GM18526 (cell line): ENCODE data around the gene DRAM1.

Source experiments
- POLR2A ChIP-seq: IDR thresholded peaks from 3 replicates; pipeline ENCODE4 v1.6.1; 2011; ENCODE audit not compliant: insufficient read length; ENCODE audit errors: extremely low read depth

DRAM1 gene

GRCh38 chr12:101854747-101855146, 22.6 kb upstream of the DRAM1 start:
- no peak for TF ChIP-seq POLR2A

DNA sequence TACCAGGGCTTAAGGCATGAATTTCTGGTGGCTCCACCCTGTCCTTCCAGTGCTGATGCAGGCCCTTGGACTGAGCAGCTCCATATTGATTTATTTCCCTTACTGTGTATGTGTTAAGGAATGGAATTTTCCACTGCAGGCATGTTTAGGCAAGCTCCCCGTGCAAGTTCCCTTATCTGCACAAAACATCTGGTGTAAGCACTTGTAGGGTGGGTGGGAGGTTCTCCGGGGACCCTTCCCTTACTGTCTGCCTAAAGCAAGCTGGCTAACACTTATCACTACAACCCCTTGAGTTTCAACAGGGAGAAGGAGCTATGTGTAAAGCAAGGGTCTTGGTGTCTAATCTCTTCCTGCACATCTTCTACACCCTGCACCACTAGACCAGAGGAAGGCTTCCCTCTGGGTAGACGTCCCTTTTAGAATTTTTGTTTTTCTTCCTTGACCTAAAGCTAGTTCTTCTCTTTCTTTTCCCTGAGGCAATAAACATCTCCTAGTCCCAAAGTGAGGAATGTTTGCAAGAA, 22.0 kb upstream of the DRAM1 start:
- no peak for TF ChIP-seq POLR2A

GRCh38 chr12:101855976-101856375, 21.4 kb upstream of the DRAM1 start:
- no peak for TF ChIP-seq POLR2A

- no peak for TF ChIP-seq POLR2A
Observed at GRCh38 chr12:101857043-101857558, 20.3 kb upstream of the DRAM1 start.

GRCh38 chr12:101858361-101858760, 19.0 kb upstream of the DRAM1 start:
- TF ChIP-seq POLR2A, result no peak

DNA sequence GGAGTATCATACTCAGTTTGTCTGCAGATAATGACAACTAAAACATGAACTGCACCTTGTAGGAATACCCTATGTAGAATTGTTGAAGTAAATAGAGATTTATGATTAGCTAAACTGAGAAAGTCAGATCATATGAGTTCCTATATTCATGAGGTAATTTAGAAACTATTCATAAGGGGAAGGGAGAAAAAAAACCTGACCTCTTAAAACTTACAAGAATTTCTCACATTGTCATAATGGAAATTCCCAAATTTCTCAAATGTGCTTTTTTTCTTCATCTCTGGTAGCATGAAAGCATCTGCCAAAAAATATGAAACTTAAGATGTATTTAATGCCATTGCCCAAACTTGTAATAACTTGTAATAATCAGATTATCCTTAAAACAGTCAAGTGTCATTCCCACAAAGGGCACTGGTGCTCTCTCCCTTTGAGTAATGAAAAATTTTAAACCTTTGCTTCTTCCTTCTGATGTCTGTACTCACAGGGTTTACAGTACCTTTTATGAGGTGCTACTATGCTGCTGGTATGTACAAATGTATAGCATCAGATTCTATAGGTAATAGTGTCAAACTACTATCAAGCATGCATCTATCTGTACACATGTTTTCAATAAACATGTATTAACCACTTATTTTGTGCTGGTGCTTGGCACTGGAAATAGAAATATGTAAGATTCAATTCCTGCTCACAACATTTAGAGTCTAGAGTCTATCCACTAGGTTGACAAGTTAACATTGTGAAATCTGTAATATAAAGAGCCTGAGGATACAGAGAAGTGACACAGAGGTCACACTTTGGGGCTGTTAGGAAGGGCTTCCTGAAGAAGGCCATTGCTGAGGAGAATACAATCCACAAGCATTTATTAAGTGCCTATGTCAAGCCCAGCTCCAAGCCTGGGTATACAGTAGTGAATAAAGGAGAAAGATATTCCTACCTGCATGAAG, 17.4 kb upstream of the DRAM1 start:
- no peak for TF ChIP-seq POLR2A

- TF ChIP-seq POLR2A, result no peak
Observed at GRCh38 chr12:101862245-101862644, 15.1 kb upstream of the DRAM1 start.

DNA sequence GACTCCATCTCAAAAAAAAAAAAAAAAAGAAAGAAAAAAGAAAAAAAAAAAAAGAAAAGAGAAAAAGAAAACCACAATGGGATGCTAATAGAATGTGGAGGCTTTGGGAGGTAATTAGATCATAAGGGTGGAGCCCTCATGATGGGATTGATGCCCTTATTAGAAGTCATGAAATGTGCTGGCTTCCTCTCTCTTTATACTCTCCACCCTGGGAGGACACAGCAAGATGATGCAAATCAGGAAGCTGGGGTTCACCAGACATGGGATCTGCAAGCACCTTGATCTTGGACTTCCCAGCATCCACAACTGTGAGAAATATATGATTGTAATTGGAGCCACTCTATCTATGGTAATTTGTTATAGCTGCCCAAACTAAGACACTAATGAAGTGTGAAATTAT, 13.4 kb upstream of the DRAM1 start:
- no peak for TF ChIP-seq POLR2A

DNA sequence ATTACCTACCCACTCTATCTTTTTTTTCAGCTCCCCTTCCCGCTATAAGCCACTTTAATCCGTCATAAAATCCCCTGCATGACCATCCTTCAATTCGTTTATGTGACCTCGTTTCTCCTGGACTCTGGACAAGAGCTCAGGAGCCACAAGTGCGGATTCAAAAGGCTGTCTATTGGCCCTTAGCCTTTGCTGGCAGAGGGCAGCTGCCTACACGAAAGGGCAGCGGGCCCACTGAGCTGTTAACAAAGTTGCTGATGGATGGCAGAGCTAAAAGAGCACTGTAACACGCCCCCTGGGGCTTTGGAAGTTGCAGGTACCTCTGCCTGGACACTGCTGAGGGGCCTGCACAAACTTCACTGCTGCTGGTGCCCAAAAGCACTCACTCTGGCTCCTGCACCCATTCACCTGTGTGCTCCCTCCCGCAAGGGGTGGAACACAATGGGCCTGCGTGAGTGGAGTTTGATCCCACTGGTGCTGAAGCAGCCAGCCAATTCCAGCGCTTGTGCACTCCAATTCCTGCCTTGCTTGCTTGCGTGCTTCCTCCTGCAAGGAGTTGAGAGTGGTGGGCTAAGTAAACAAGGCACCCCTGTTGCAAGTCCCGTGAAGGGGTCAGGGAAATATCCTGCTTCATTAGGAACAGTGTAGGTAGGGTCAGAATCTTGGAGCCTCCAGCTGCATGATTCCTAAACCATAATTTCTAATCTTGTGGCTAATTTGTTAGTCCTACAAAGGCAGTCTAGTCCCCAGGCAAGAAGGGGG, 10.6 kb upstream of the DRAM1 start:
- TF ChIP-seq POLR2A, result no peak

DNA sequence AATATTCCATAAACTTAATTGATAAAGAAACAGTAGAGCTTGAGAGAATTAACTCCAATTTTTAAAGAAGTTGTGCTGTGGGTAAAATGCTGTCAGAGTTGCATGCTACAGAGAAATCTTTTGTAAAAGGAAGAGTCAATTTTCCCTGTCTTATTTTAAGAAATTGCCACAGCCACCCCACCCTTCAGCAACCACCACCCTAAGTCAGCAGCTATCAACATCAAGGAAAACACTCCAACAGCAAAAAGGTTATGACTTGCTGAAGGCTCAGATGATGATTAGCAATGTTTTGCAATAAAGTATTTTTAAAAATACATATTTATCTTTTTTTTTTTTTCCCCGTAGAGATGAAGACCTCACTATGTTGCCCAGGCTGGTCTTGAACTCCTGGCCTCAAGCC, 6.5 kb upstream of the DRAM1 start:
- no peak for TF ChIP-seq POLR2A

GRCh38 chr12:101875162-101875561, 2.2 kb upstream of the DRAM1 start:
- no peak for TF ChIP-seq POLR2A

- no peak for TF ChIP-seq POLR2A
Observed at GRCh38 chr12:101876322-101876860, 989 bp upstream of the DRAM1 start.

DNA sequence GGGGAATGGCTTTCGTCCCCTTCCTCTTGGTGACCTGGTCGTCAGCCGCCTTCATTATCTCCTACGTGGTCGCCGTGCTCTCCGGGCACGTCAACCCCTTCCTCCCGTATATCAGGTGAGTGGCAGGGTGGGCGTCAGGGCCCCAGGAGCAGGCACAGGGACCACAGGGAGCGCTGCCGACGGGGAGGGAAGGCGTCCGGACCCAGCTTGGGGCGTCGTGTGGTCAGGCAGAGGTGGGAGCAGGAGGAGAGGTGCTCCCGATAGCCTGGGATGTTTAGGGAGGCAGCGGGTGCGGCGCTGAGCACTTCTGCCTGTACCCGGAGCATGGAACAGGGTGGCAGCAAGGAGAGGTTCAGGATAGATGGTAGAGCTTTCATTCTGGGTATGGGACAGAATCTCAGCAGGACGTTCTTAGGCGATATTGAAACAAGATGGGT, 444 bp downstream of the DRAM1 start:
- TF ChIP-seq POLR2A, result no peak

GRCh38 chr12:101878243-101878821, 952 bp downstream of the DRAM1 start:
- no peak for TF ChIP-seq POLR2A

- no peak for TF ChIP-seq POLR2A
Observed at GRCh38 chr12:101880769-101881168, 3.4 kb downstream of the DRAM1 start.
